ENCODE measurements around the gene USP4. TPM values are rescaled to one million over a fixed set of nuclear protein-coding genes. Genes with fewer than 3 reads are reported as not detected.

The USP4 gene
- total RNA-seq, 2 experiments from 2014 or later: 94.3 to 95.2 TPM

Small RNAs within 50 kb of the gene (microRNA-seq; reads per million reads assigned to microRNA genes)
- gene MIR4271 (ENCODE audit: borderline microRNAs expressed, borderline replicate concordance): not detected

Other genes with a start within 250 kb of the USP4 start
- 100 to 1,000 TPM; 210 to 255 TPM for gene QRICH1, start 246.0 kb downstream of the USP4 start, total RNA-seq
- gene QARS1, start 235.3 kb downstream of the USP4 start, total RNA-seq: 100 to 1,000 TPM; 264 to 287 TPM
- gene USP19, start 219.2 kb downstream of the USP4 start, total RNA-seq: 10 to 100 TPM; 84.9 to 86.2 TPM
- gene LAMB2, start 207.0 kb downstream of the USP4 start, total RNA-seq: under 1 TPM; 0.36 to 0.60 TPM
- gene CCDC71, start 173.7 kb downstream of the USP4 start, total RNA-seq: 10 to 100 TPM; 14.7 to 16.0 TPM
- gene KLHDC8B, start 168.5 kb downstream of the USP4 start, total RNA-seq: 1 to 10 TPM; 1.2 to 1.6 TPM
- 1 to 10 TPM; 7.0 to 7.5 TPM for gene C3orf62, start 62.8 kb downstream of the USP4 start, total RNA-seq
- 10 to 100 TPM; 20.8 to 22.9 TPM for gene GPX1, start 18.3 kb upstream of the USP4 start, total RNA-seq
- 100 to 1,000 TPM; 256 to 271 TPM for gene RHOA, start 71.9 kb upstream of the USP4 start, total RNA-seq
- gene TCTA, start 72.4 kb upstream of the USP4 start, total RNA-seq: 10 to 100 TPM; 21.4 to 22.0 TPM
- 10 to 100 TPM; 10.5 to 12.7 TPM for gene AMT, start 82.4 kb upstream of the USP4 start, total RNA-seq
- 10 to 100 TPM; 25.0 to 25.1 TPM for gene NICN1, start 89.3 kb upstream of the USP4 start, total RNA-seq
- 10 to 100 TPM; 15.0 to 18.3 TPM for gene DAG1, start 130.2 kb upstream of the USP4 start, total RNA-seq
- under 1 TPM; 0.08 to 0.11 TPM for gene BSN, start 214.4 kb upstream of the USP4 start, total RNA-seq

All from CD4-positive, alpha-beta T cell (primary cell).